PFSK-1 (cell line): ENCODE results near the gene RBM33.

Experiments used
- POLR2AphosphoS5 ChIP-seq: IDR thresholded peaks from 2 replicates; pipeline ENCODE4 v1.6.1; 2012; ENCODE audit warnings: low read depth, mild to moderate bottlenecking, control low read depth, low read length, moderate library complexity
- REST ChIP-seq, 2 experiments: IDR thresholded peaks; 2 replicates each; pipeline versions ENCODE4 v1.6.1 to v1.8.0; 2011 to 2012; ENCODE audit warnings: low read depth in 2 of 2, low read length in 2 of 2, control low read depth in 1 of 2, inconsistent platforms in 1 of 2, mild to moderate bottlenecking in 1 of 2, moderate library complexity in 1 of 2; ENCODE audit not compliant: insufficient read depth in 1 of 2
- TAF1 ChIP-seq: IDR thresholded peaks from 2 replicates; pipeline ENCODE4 v1.6.1; 2012; ENCODE audit warnings: low read length, control low read depth, borderline replicate concordance; ENCODE audit not compliant: insufficient read depth

GRCh38 chr7:155696747-155697146 lies 52.3 kb downstream of the RBM33 start:
- TF ChIP-seq REST (IDR thresholded peaks at IDR 0.05; ENCODE audit: insufficient read depth in 1 of 2, low read depth in 2 of 2, low read length in 2 of 2), result no peak
- TF ChIP-seq TAF1, result no peak
- no peak for TF ChIP-seq POLR2AphosphoS5
